SJSA1 (cell line): Measurements from ENCODE around the gene NCK1. TPM values are rescaled to one million over a fixed set of nuclear protein-coding genes. Genes with fewer than 3 reads are reported as not detected.
"Not testable (repeated sequence)": the region's sequence is repeated elsewhere in the genome, so short reads cannot be mapped to it uniquely, and the experiment has no call there.

Source experiments
- DNase-seq, 2 experiments: peaks; one replicate each; pipeline ENCODE4 v3.0.0-alpha.2; 2015 to 2020; ENCODE audit warnings: low spot score in 2 of 2, low read depth in 1 of 2
- H3K27ac ChIP-seq: fragments of 250-450 bp; sonication (Bioruptor Pico); 2 replicates; pipeline ENCODE4 v1.5.1; 2020; ENCODE audit warnings: mild to moderate bottlenecking, moderate library complexity
- H3K27me3 ChIP-seq: fragments of 250-450 bp; sonication (Bioruptor Pico); replicated peaks from 2 replicates; pipeline ENCODE4 v1.5.1; 2020; ENCODE audit warnings: mild to moderate bottlenecking, moderate library complexity
- H3K36me3 ChIP-seq: fragments of 250-450 bp; sonication (Bioruptor Pico); 2 replicates; pipeline ENCODE4 v1.5.1; 2020; ENCODE audit warnings: mild to moderate bottlenecking
- H3K4me1 ChIP-seq: fragments of 250-450 bp; sonication (Bioruptor Pico); replicated peaks from 2 replicates; pipeline ENCODE4 v1.6.1; 2021; ENCODE audit warnings: mild to moderate bottlenecking
- H3K4me3 ChIP-seq: fragments of 250-450 bp; sonication (Bioruptor Pico); 2 replicates; pipeline ENCODE4 v1.5.1; 2020; ENCODE audit warnings: mild to moderate bottlenecking
- H3K9me3 ChIP-seq: fragments of 250-450 bp; sonication (Bioruptor Pico); replicated peaks from 2 replicates; pipeline ENCODE4 v1.5.1; 2020; ENCODE audit warnings: mild to moderate bottlenecking
- total RNA-seq: library from RNA; depleted of rRNA; stranded (reverse); fragments of >200 nt; shearing (Covaris generic); gene quantifications from 2 replicates; pipeline ENCODE4 v1.2.3, GENCODE V29; 2014

The NCK1 gene
- total RNA-seq, 1 experiment from 2014 or later: 42.2 TPM

GRCh38 chr3:136839556-136839931 lies 22.5 kb upstream of the NCK1 start:
- H3K27ac ChIP-seq: peak overlapping the region; percentile 10
- H3K4me1 ChIP-seq: peaks cover 49% of the 10 kb centered on the region
- H3K27me3 ChIP-seq: no peaks in the 10 kb centered on the region

GRCh38 chr3:136840252-136840651 lies 21.8 kb upstream of the NCK1 start:
- Histone ChIP-seq H3K4me1 (peaks cover 55% of the 10 kb centered on the region), H3K27ac (no peak overlapping the region), H3K27me3 (no peaks in the 10 kb centered on the region), H3K4me3 (no peak overlapping the region), H3K9me3 (no peaks in the 10 kb centered on the region), H3K36me3 (peaks cover 19% of the 10 kb centered on the region)
- DNase-seq: no peak

More at GRCh38 chr3:136839556-136839931, 22.5 kb upstream of the NCK1 start:
- Histone ChIP-seq H3K4me3 (no peak overlapping the region), H3K36me3 (peaks cover 19% of the 10 kb centered on the region), H3K9me3 (no peaks in the 10 kb centered on the region)
- no peak for DNase-seq

GRCh38 chr3:136842294-136842693 lies 19.7 kb upstream of the NCK1 start:
- DNase-seq: no peak
- no peaks in the 10 kb centered on the region for H3K27me3 ChIP-seq
- no peaks in the 10 kb centered on the region for H3K9me3 ChIP-seq
- no peak overlapping the region for H3K4me3 ChIP-seq
- H3K4me1 ChIP-seq: peaks cover 37% of the 10 kb centered on the region
- peaks cover 16% of the 10 kb centered on the region for H3K36me3 ChIP-seq
- no peak overlapping the region for H3K27ac ChIP-seq

GRCh38 chr3:136844724-136845123 lies 17.3 kb upstream of the NCK1 start:
- H3K27me3 ChIP-seq: no peaks in the 10 kb centered on the region
- H3K4me3 ChIP-seq: no peak overlapping the region
- H3K9me3 ChIP-seq: no peaks in the 10 kb centered on the region
- H3K4me1 ChIP-seq: peaks cover 32% of the 10 kb centered on the region
- DNase-seq: peak in 1 of 2 experiments; percentile 47
- H3K36me3 ChIP-seq: peaks cover 15% of the 10 kb centered on the region; the same call in 1 of the 2 replicates
- H3K27ac ChIP-seq: peak overlapping the region; percentile 2; the same call in 1 of the 2 replicates

- no peaks in the 10 kb centered on the region for H3K27me3 ChIP-seq
- no peak for DNase-seq
Observed at GRCh38 chr3:136852180-136852579, 9.8 kb upstream of the NCK1 start.

GRCh38 chr3:136856665-136857064 lies 5.3 kb upstream of the NCK1 start:
- no peak overlapping the region for H3K27ac ChIP-seq

More at GRCh38 chr3:136852180-136852579, 9.8 kb upstream of the NCK1 start:
- no peak overlapping the region for H3K4me3 ChIP-seq
- no peak overlapping the region for H3K27ac ChIP-seq
- H3K9me3 ChIP-seq: no peaks in the 10 kb centered on the region
- H3K4me1 ChIP-seq: peaks cover 19% of the 10 kb centered on the region
- H3K36me3 ChIP-seq: peaks cover 28% of the 10 kb centered on the region

GRCh38 chr3:136858381-136858780 lies 3.6 kb upstream of the NCK1 start:
- Histone ChIP-seq H3K9me3 (no peaks in the 10 kb centered on the region; the same call in 1 of the 2 replicates), H3K4me3 (no peak overlapping the region), H3K36me3 (peaks cover 39% of the 10 kb centered on the region), H3K27me3 (no peaks in the 10 kb centered on the region), H3K27ac (no peak overlapping the region), H3K4me1 (peaks cover 12% of the 10 kb centered on the region)
- no peak for DNase-seq

More at GRCh38 chr3:136856665-136857064, 5.3 kb upstream of the NCK1 start:
- Histone ChIP-seq H3K36me3 (peaks cover 32% of the 10 kb centered on the region), H3K9me3 (no peaks in the 10 kb centered on the region), H3K4me3 (no peak overlapping the region), H3K4me1 (peaks cover 9% of the 10 kb centered on the region), H3K27me3 (no peaks in the 10 kb centered on the region)
- DNase-seq: no peak

- peaks cover 16% of the 10 kb centered on the region for H3K4me1 ChIP-seq
- DNase-seq: no peak
- H3K36me3 ChIP-seq: peaks cover 36% of the 10 kb centered on the region
- H3K9me3 ChIP-seq: no peaks in the 10 kb centered on the region; the same call in 1 of the 2 replicates
- H3K4me3 ChIP-seq: no peak overlapping the region; the same call in 1 of the 2 replicates
- H3K27me3 ChIP-seq: no peaks in the 10 kb centered on the region
- no peak overlapping the region for H3K27ac ChIP-seq
Observed at GRCh38 chr3:136860541-136860940, 1.5 kb upstream of the NCK1 start.

DNA sequence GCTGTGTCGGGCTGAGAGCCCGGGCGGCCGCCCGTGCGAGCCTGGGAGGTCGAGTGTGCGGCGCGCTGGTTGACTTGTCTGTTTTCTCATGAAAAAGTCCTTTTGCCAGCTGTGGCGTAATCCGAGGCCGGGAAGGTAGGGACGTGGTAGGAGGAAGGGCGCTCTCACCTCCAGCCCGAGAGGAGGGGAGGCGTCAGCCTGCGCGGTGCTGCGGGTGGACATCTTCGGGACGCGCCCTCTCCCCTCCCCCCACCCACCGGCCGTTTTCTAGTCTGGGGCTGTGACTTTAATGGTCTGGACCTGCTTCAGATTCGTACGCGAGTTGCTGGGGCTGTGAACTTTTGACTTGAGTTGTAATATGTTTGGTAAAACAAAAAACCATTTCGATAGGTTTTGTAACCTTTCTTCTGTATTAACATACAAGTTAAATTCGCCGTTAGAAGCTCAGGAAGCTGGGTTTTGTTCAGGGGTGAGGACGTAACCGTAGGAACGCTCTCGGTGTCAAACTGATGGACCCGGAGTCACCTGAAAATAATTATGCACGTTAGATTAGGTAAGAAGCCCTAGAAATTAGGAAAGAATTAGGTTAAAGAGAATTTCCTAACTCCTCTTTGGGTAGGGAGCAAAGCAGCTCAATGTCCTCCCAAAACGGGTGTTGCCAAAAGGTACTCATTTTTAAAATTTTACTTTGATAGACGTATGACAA lies 762 bp downstream of the NCK1 start:
- peak in 1 of 2 experiments; percentile 50 for DNase-seq

DNA sequence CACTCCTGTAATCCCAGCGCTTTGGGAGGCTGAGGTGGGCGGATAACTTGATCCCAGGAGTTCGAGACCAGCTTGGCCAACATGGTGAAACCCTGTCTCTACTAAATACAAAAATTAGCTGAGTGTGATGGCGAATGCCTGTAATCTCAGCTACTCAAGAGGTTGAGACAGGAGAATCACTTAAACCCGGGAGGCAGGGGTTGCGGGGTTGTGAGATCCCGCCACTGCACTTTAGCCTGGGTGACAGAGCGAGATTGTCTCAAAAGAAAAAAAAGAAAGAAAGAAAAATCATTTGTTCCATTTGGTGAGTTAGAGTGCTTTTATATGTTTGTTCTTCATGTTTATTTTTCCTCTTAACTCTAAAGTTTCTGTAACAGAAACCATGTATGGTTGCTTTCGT lies 7.3 kb downstream of the NCK1 start:
- Histone ChIP-seq H3K4me3 (no peak overlapping the region), H3K27me3 (no peaks in the 10 kb centered on the region), H3K36me3 (peaks cover 31% of the 10 kb centered on the region)

More for the DNA sequence above, 762 bp downstream of the NCK1 start:
- Histone ChIP-seq H3K27ac (peak overlapping the region; percentile 63), H3K4me3 (peak overlapping the region; percentile 80), H3K36me3 (peaks cover 22% of the 10 kb centered on the region; the same call in 1 of the 2 replicates), H3K4me1 (peaks cover 16% of the 10 kb centered on the region), H3K9me3 (no peaks in the 10 kb centered on the region; the same call in 1 of the 2 replicates), H3K27me3 (no peaks in the 10 kb centered on the region)

DNA sequence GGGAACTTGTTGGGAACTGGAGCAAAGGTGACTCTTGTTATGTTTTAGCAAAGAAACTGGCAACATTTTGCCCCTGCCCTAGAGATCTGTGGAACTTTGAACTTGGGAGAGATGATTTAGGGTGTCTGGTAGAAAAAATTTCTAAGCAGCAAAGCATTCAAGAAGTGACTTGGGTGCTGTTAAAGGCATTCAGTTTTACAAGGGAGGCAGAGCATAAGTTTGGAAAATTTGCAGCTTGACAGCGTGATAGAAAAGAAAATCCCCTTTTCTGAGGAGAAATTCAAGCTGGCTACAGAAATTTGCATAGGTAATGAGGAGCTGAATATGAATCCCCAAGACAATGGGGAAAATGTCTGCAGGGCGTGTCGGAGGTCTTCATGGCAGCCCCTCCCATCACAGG lies 10.2 kb downstream of the NCK1 start:
- not testable (repeated sequence) for H3K27ac ChIP-seq, H3K4me1 ChIP-seq, H3K4me3 ChIP-seq, H3K27me3 ChIP-seq, DNase-seq, H3K9me3 ChIP-seq
- H3K36me3 ChIP-seq: peaks cover 45% of the 10 kb centered on the region

More for the DNA sequence above, 7.3 kb downstream of the NCK1 start:
- Histone ChIP-seq H3K27ac (no peak overlapping the region), H3K4me1 (peaks cover 2% of the 10 kb centered on the region), H3K9me3 (no peaks in the 10 kb centered on the region)
- no peak for DNase-seq

GRCh38 chr3:136879510-136879909 lies 17.5 kb downstream of the NCK1 start:
- not testable (repeated sequence) for H3K27ac ChIP-seq, H3K4me3 ChIP-seq, H3K4me1 ChIP-seq, DNase-seq, H3K27me3 ChIP-seq, H3K9me3 ChIP-seq
- peaks cover 32% of the 10 kb centered on the region for H3K36me3 ChIP-seq

- Histone ChIP-seq H3K4me3 (no peak overlapping the region), H3K27me3 (no peaks in the 10 kb centered on the region), H3K4me1 (no peaks in the 10 kb centered on the region), H3K36me3 (peaks cover 21% of the 10 kb centered on the region), H3K27ac (no peak overlapping the region), H3K9me3 (no peaks in the 10 kb centered on the region)
- no peak for DNase-seq
Observed at GRCh38 chr3:136882571-136882970, 20.6 kb downstream of the NCK1 start.

- Histone ChIP-seq H3K4me1 (no peaks in the 10 kb centered on the region), H3K27me3 (no peaks in the 10 kb centered on the region), H3K27ac (no peak overlapping the region), H3K36me3 (peaks cover 15% of the 10 kb centered on the region), H3K4me3 (no peak overlapping the region), H3K9me3 (no peaks in the 10 kb centered on the region)
- DNase-seq: no peak
Observed at GRCh38 chr3:136883967-136884720, 22.1 kb downstream of the NCK1 start.
